ENCODE data around the gene TFB1M.

DNA sequence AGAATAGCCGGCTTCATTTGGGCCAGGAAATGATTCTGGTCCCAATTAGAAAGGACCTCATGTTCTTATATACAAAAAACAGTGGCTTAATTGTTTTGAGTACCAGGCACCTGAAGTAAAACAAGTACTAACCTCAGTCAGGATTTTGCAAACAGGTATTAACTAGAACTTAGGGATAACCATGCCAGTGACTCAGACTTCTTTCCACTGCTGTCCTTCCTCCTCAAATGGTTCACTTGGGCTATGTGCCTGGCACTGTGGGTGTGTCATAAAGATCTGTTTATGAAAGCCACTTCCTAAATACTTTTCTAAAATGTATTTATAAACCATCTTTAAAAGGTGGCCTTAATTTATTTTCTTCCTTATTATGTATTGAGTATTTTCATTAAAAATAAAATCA, 39.8 kb downstream of the TFB1M start:
- TF ChIP-seq, protein P1, sequence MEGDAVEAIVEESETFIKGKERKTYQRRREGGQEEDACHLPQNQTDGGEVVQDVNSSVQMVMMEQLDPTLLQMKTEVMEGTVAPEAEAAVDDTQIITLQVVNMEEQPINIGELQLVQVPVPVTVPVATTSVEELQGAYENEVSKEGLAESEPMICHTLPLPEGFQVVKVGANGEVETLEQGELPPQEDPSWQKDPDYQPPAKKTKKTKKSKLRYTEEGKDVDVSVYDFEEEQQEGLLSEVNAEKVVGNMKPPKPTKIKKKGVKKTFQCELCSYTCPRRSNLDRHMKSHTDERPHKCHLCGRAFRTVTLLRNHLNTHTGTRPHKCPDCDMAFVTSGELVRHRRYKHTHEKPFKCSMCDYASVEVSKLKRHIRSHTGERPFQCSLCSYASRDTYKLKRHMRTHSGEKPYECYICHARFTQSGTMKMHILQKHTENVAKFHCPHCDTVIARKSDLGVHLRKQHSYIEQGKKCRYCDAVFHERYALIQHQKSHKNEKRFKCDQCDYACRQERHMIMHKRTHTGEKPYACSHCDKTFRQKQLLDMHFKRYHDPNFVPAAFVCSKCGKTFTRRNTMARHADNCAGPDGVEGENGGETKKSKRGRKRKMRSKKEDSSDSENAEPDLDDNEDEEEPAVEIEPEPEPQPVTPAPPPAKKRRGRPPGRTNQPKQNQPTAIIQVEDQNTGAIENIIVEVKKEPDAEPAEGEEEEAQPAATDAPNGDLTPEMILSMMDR (IDR thresholded peaks at IDR 0.05; ENCODE audit: extremely low read depth in 1 of 2, insufficient read depth in 1 of 2, low read depth in 1 of 2, low read length in 2 of 2) = no peak
- TF ChIP-seq EZH2 (IDR thresholded peaks at IDR 0.05; ENCODE audit: borderline replicate concordance, low read depth, low read length, severe bottlenecking) (no peak), POLR2A (IDR thresholded peaks at IDR 0.05; ENCODE audit: low read depth, low read length) (no peak), FOS (IDR thresholded peaks at IDR 0.05; ENCODE audit: borderline replicate concordance, insufficient read depth, low read length) (peak; percentile 30), MYC (IDR thresholded peaks at IDR 0.05; ENCODE audit: low read depth, low read length) (no peak), POLR2AphosphoS5 (IDR thresholded peaks at IDR 0.05; ENCODE audit: insufficient read depth, low read depth, low read length) (no peak), JUN (IDR thresholded peaks at IDR 0.05; ENCODE audit: borderline replicate concordance, insufficient read depth, insufficient read length, low read depth) (no peak), MAX (IDR thresholded peaks at IDR 0.05; ENCODE audit: insufficient read depth, insufficient read length) (no peak)

Data from endothelial cell of umbilical vein (primary cell).